Measurements from ENCODE around the gene HOXA5. TPM values are rescaled to one million over a fixed set of nuclear protein-coding genes. Genes with fewer than 3 reads are reported as not detected.

Gene HOXA5
- total RNA-seq, 1 experiment from 2014 or later, result 7.5 TPM

DNA sequence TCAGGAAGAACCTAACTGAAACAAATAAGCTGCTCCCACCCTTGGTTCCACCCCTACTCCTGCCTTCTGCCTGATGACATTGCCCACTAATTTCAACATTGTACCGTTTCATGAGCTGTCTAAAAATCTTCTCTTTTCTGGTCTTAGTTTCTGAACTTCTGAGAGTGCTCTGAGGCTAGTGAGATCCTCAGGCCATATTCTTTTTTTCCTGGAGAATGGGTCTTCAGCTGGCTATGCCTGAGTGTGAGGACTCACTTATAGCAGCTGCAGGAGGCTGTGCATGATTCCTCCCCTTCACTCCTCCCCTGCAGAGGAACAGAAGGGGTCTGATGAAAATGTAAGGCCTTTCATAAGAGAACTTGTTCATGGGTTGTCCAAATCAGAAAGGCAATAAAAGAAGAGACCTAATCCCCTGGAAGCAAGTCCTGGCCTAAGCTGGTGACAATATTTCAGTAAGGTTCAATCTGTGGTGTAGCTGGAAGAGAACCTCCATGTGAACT, 24.0 kb downstream of the HOXA5 start:
- H3K27me3 ChIP-seq (ENCODE audit: low read length), result no peaks in the 10 kb centered on the region
- no peaks in the 10 kb centered on the region for H3K9me2 ChIP-seq (replicated peaks; ENCODE audit: low read length)
- peaks cover 20% of the 10 kb centered on the region for H3K4me1 ChIP-seq (ENCODE audit: insufficient read depth, low read length)
- H4K20me1 ChIP-seq (ENCODE audit: low read length), result no peaks in the 10 kb centered on the region
- ChIA-PET POLR2A (ENCODE audit: unreplicated experiment) (interaction anchor here (0.5 kb wide), 1 partner anchor 21 kb away, joined by 4 read pairs; no protein-coding TSS in a partner anchor), CTCF (no interaction called here)
- peaks cover 3% of the 10 kb centered on the region for H3F3A ChIP-seq (ENCODE audit: low read length, unreplicated experiment)
- TF ChIP-seq, protein P1, sequence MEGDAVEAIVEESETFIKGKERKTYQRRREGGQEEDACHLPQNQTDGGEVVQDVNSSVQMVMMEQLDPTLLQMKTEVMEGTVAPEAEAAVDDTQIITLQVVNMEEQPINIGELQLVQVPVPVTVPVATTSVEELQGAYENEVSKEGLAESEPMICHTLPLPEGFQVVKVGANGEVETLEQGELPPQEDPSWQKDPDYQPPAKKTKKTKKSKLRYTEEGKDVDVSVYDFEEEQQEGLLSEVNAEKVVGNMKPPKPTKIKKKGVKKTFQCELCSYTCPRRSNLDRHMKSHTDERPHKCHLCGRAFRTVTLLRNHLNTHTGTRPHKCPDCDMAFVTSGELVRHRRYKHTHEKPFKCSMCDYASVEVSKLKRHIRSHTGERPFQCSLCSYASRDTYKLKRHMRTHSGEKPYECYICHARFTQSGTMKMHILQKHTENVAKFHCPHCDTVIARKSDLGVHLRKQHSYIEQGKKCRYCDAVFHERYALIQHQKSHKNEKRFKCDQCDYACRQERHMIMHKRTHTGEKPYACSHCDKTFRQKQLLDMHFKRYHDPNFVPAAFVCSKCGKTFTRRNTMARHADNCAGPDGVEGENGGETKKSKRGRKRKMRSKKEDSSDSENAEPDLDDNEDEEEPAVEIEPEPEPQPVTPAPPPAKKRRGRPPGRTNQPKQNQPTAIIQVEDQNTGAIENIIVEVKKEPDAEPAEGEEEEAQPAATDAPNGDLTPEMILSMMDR (conservative IDR thresholded peaks at IDR 0.05; ENCODE audit: low read depth, low read length), result no peak
- TF ChIP-seq EZH2phosphoT487 (IDR thresholded peaks at IDR 0.05; ENCODE audit: borderline replicate concordance, low read length), result no peak
- no peak for TF ChIP-seq EZH2 (IDR thresholded peaks at IDR 0.05; ENCODE audit: low read length, unreplicated experiment)
- no peak for ATAC-seq
- H3K79me2 ChIP-seq (ENCODE audit: low read length), result peaks cover 49% of the 10 kb centered on the region
- no peaks in the 10 kb centered on the region for H3K9me3 ChIP-seq (ENCODE audit: low read length)
- DNase-seq, result no peak
- H3K4me3 ChIP-seq (ENCODE audit: low read length), result no peak overlapping the region
- H3K4me2 ChIP-seq (ENCODE audit: low read length), result no peak overlapping the region
- H3K9ac ChIP-seq (ENCODE audit: low read length), result no peak overlapping the region
- no peak overlapping the region for H2AFZ ChIP-seq (ENCODE audit: low read length)
- intact Hi-C loops (cut with micrococcal nuclease), result no loop called here
- no TSS peak for BruUV-seq (replicated peaks)
- H3K36me3 ChIP-seq (ENCODE audit: low read depth, low read length), result no peaks in the 10 kb centered on the region; the same call in 1 of the 2 replicates
- no peak overlapping the region for H3K27ac ChIP-seq (ENCODE audit: low read length)

GRCh38 chr7:27118580-27118979, 24.9 kb downstream of the HOXA5 start:
- no peak for TF ChIP-seq EZH2 (IDR thresholded peaks at IDR 0.05; ENCODE audit: low read length, unreplicated experiment)
- no peak for TF ChIP-seq EZH2phosphoT487 (IDR thresholded peaks at IDR 0.05; ENCODE audit: borderline replicate concordance, low read length)
- TF ChIP-seq, protein P1 (conservative IDR thresholded peaks at IDR 0.05; ENCODE audit: low read depth, low read length), result no peak
- Histone ChIP-seq H3K9ac (ENCODE audit: low read length) (no peak overlapping the region), H3K4me3 (ENCODE audit: low read length) (no peak overlapping the region), H3K4me2 (ENCODE audit: low read length) (no peak overlapping the region), H2AFZ (ENCODE audit: low read length) (no peak overlapping the region), H3K4me1 (ENCODE audit: insufficient read depth, low read length) (peaks cover 23% of the 10 kb centered on the region), H3K36me3 (ENCODE audit: low read depth, low read length) (no peaks in the 10 kb centered on the region; the same call in 1 of the 2 replicates), H4K20me1 (ENCODE audit: low read length) (no peaks in the 10 kb centered on the region), H3K9me3 (ENCODE audit: low read length) (no peaks in the 10 kb centered on the region), H3K27ac (ENCODE audit: low read length) (no peak overlapping the region), H3K9me2 (replicated peaks; ENCODE audit: low read length) (no peaks in the 10 kb centered on the region), H3K79me2 (ENCODE audit: low read length) (peaks cover 54% of the 10 kb centered on the region), H3F3A (ENCODE audit: low read length, unreplicated experiment) (peaks cover 3% of the 10 kb centered on the region), H3K27me3 (ENCODE audit: low read length) (no peaks in the 10 kb centered on the region)
- DNase-seq (no peak), ATAC-seq (no peak)
- POLR2A ChIA-PET (ENCODE audit: unreplicated experiment), result no interaction called here
- intact Hi-C loops (cut with micrococcal nuclease), result no loop called here
- BruUV-seq (replicated peaks), result no TSS peak
- CTCF ChIA-PET, result no interaction called here

DNA sequence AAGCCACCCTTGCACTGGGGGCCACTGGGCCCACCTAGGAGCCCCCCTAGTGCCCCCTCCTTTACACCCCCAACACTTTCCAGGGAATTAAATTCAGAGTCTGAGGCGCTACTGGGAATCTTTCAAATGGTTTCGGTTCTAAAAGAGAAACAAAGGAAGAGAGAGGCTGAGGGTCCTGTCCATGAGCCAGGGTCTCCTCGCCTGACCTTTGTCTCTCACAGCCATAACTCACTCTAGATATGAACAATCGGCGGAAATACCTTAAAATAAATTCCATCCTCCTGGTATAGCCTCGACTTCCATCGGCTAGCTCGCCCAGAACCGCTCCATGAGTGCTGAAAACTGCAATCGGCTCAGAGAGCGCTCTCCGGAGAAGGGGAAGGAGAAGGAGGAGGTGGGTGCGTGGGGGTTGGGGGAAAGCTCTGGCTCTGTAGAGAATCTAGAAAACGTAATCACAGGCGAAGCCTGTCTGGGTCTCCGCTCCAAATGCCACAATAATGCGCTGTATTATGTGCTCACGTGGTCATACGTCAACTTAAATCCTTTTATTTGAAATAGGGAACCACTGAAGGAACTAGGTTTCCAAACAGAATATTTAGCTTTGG, 25.5 kb downstream of the HOXA5 start:
- Histone ChIP-seq H3F3A (ENCODE audit: low read length, unreplicated experiment) (peaks cover 3% of the 10 kb centered on the region), H3K36me3 (ENCODE audit: low read depth, low read length) (no peaks in the 10 kb centered on the region; the same call in 1 of the 2 replicates), H3K79me2 (ENCODE audit: low read length) (peaks cover 60% of the 10 kb centered on the region), H3K4me3 (ENCODE audit: low read length) (no peak overlapping the region), H4K20me1 (ENCODE audit: low read length) (no peaks in the 10 kb centered on the region), H3K4me1 (ENCODE audit: insufficient read depth, low read length) (peaks cover 23% of the 10 kb centered on the region), H3K4me2 (ENCODE audit: low read length) (no peak overlapping the region), H3K9me2 (replicated peaks; ENCODE audit: low read length) (no peaks in the 10 kb centered on the region), H3K27ac (ENCODE audit: low read length) (no peak overlapping the region), H3K27me3 (ENCODE audit: low read length) (no peaks in the 10 kb centered on the region), H2AFZ (ENCODE audit: low read length) (no peak overlapping the region), H3K9me3 (ENCODE audit: low read length) (no peaks in the 10 kb centered on the region), H3K9ac (ENCODE audit: low read length) (no peak overlapping the region)
- ATAC-seq (no peak), DNase-seq (no peak)
- TF ChIP-seq, protein P1 (conservative IDR thresholded peaks at IDR 0.05; ENCODE audit: low read depth, low read length), result no peak
- TF ChIP-seq EZH2phosphoT487 (IDR thresholded peaks at IDR 0.05; ENCODE audit: borderline replicate concordance, low read length), result no peak
- no peak for TF ChIP-seq EZH2 (IDR thresholded peaks at IDR 0.05; ENCODE audit: low read length, unreplicated experiment)
- BruUV-seq (replicated peaks), result no TSS peak
- CTCF ChIA-PET, result no interaction called here
- POLR2A ChIA-PET (ENCODE audit: unreplicated experiment), result no interaction called here
- intact Hi-C loops (cut with micrococcal nuclease), result no loop called here

All from PC-3 (cell line).